ENCODE data around the gene UQCC2. TPM values are rescaled to one million over a fixed set of nuclear protein-coding genes. Genes with fewer than 3 reads are reported as not detected.

The UQCC2 gene
- total RNA-seq, 1 donor = 2.4 TPM

GRCh38 chr6:33675968-33676367, 35.5 kb downstream of the UQCC2 start:
- H3K27me3 ChIP-seq (ENCODE audit: insufficient read depth, low read length) = no peaks in the 10 kb centered on the region
- no peaks in the 10 kb centered on the region for H3K9me3 ChIP-seq (ENCODE audit: low read depth, low read length)

DNA sequence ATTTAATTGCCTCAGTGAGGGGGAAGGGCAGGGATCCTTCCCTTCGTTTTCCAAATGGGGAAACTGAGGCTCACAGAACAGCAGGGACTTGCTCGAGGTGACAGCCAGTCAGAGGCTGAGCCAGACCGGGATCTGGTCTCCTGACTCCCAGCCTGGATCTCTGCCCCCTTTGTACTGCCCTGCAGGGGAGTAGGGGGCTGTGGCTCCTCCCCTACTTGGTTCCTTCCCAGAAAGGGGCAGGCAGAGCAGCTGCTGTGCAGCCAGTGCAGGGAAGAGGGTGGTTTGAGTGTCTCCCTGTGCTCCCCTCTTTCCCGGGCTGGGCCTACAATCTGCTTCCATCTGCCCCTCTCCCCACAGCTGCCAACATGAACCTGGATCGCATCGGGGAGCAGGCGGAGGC, 37.6 kb downstream of the UQCC2 start:
- Histone ChIP-seq H3K4me1 (ENCODE audit: insufficient read depth, low read length) (peaks cover under 1% of the 10 kb centered on the region), H3K27me3 (ENCODE audit: insufficient read depth, low read length) (no peaks in the 10 kb centered on the region), H3K4me3 (ENCODE audit: low read length) (no peak overlapping the region), H3K9me3 (ENCODE audit: low read depth, low read length) (no peaks in the 10 kb centered on the region)

More at GRCh38 chr6:33675968-33676367, 35.5 kb downstream of the UQCC2 start:
- Histone ChIP-seq H3K4me1 (ENCODE audit: insufficient read depth, low read length) (no peaks in the 10 kb centered on the region), H3K4me3 (ENCODE audit: low read length) (no peak overlapping the region)

DNA sequence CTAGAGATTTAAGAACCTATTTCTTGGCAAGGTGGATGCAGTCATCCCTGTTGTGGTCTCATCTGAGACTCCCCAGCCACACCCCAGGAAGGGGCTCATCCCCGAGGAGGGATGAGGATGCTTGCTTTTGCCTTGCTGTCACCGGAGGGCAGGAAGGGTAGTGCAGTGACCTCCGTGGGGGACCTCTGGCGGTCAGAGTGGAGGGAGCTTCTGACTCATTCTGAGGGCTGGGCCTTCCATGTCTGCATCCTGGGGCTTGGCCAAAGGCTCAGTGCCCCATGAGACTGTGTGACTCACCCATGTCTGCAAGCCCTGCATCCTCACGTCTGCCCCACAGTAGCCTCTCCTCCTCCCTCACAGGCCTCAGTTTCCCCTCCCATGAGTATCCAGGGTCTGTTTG, 38.7 kb downstream of the UQCC2 start:
- H3K27me3 ChIP-seq (ENCODE audit: insufficient read depth, low read length) = no peaks in the 10 kb centered on the region
- H3K4me3 ChIP-seq (ENCODE audit: low read length) = no peak overlapping the region
- peaks cover 5% of the 10 kb centered on the region for H3K4me1 ChIP-seq (ENCODE audit: insufficient read depth, low read length)
- H3K9me3 ChIP-seq (ENCODE audit: low read depth, low read length) = no peaks in the 10 kb centered on the region

DNA sequence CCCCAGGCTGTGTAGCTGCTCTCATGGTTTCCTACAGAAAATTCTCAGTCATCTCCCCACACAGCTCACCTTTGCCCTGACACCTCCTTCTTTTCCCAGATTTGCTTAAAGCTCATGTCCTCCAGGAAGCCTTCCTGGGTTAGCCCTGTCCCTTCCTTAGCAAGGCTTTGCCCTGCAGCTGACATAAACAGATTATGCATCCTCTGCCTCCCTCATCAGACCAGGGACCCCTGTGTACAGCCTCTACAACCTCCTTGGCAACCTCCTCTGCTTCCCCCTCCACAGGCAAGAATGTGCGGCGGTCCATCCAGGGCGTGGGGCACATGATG, 39.8 kb downstream of the UQCC2 start:
- Histone ChIP-seq H3K4me1 (ENCODE audit: insufficient read depth, low read length) (peaks cover 5% of the 10 kb centered on the region), H3K4me3 (ENCODE audit: low read length) (no peak overlapping the region), H3K27me3 (ENCODE audit: insufficient read depth, low read length) (no peaks in the 10 kb centered on the region), H3K9me3 (ENCODE audit: low read depth, low read length) (no peaks in the 10 kb centered on the region)

DNA sequence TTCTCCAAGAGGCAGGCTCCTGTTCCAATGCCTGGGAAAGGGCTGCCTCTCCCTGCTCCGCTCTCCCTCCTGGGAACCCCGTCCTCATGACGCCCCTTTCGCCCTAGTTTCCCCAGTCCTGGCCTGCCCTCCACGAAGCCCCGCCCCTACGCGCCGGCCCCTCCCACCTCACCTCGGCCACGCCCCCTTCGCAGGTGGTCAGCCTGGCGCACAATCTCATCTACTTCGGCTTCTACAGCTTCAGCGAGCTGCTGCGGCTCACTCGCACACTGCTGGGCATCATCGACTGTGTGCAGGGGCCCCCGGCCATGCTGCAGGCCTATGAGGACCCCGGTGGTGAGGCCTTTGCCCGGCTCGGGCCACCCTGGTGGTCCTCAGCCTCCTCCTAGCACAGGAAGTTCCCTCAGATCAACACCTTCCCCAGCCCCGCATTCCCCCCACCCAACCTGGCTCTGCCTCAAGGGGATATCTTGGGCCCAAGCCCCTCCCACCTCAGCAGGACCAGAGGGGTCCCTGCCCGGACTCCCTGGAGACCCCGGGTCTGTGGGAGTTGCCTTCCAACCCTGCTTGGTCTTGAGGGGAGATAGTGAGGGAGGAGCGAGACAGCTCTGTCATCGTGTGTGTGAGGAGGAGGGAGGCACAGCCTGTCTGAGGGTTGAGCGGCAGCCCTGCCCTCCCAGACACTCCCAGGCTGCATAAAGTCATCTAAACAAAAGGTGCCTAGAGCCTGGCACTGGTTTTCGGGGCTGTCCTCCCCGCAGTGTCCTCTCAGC, 40.3 kb downstream of the UQCC2 start:
- H3K9me3 ChIP-seq (ENCODE audit: low read depth, low read length) = no peaks in the 10 kb centered on the region
- H3K4me1 ChIP-seq (ENCODE audit: insufficient read depth, low read length) = peaks cover 5% of the 10 kb centered on the region
- H3K4me3 ChIP-seq (ENCODE audit: low read length) = no peak overlapping the region
- no peaks in the 10 kb centered on the region for H3K27me3 ChIP-seq (ENCODE audit: insufficient read depth, low read length)

GRCh38 chr6:33670086-33670660, 41.3 kb downstream of the UQCC2 start:
- Histone ChIP-seq H3K27me3 (ENCODE audit: insufficient read depth, low read length) (no peaks in the 10 kb centered on the region), H3K4me3 (ENCODE audit: low read length) (no peak overlapping the region), H3K4me1 (ENCODE audit: insufficient read depth, low read length) (peaks cover 5% of the 10 kb centered on the region), H3K9me3 (ENCODE audit: low read depth, low read length) (no peaks in the 10 kb centered on the region)

DNA sequence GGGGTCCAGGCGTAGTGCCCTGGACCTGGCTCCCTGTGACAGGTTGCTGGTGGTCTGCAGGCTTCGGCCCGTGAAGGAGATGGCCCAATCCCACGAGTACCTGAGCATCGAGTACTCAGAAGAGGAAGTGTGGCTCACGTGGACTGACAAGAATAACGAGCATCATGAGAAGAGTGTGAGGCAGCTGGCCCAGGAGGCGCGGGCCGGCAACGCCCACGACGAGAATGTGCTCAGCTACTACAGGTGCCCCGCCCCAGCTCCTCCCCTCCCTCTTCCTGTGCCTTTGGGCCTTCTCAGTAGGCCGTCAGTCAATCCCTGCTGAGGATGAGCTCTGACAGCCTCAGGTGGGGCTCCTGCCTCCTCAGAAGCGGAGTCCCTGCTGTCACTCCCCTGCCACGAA, 42.6 kb downstream of the UQCC2 start:
- H3K4me3 ChIP-seq (ENCODE audit: low read length) = no peak overlapping the region
- H3K4me1 ChIP-seq (ENCODE audit: insufficient read depth, low read length) = peaks cover 5% of the 10 kb centered on the region
- H3K27me3 ChIP-seq (ENCODE audit: insufficient read depth, low read length) = no peaks in the 10 kb centered on the region
- no peaks in the 10 kb centered on the region for H3K9me3 ChIP-seq (ENCODE audit: low read depth, low read length)

DNA sequence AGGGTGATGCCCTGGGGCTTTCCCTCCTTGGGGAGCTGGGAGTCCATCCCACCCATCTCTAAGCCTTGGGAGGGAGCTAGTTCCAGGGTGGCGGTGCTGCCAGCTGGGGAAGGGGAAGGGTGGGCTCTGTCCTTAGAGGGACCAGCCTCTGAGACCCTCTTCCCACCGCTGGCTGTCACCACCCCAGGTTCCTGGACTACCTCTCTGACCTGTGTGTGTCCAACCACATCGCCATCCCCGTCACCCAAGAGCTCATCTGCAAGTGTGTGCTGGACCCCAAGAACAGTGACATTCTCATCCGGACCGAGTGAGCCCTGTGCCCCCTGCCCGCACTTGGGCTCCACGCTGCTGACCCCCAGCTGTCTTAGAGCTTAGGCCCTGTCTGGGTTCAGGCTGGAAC, 43.2 kb downstream of the UQCC2 start:
- H3K9me3 ChIP-seq (ENCODE audit: low read depth, low read length) = no peaks in the 10 kb centered on the region
- peaks cover 5% of the 10 kb centered on the region for H3K4me1 ChIP-seq (ENCODE audit: insufficient read depth, low read length)
- H3K27me3 ChIP-seq (ENCODE audit: insufficient read depth, low read length) = no peaks in the 10 kb centered on the region
- no peak overlapping the region for H3K4me3 ChIP-seq (ENCODE audit: low read length)

DNA sequence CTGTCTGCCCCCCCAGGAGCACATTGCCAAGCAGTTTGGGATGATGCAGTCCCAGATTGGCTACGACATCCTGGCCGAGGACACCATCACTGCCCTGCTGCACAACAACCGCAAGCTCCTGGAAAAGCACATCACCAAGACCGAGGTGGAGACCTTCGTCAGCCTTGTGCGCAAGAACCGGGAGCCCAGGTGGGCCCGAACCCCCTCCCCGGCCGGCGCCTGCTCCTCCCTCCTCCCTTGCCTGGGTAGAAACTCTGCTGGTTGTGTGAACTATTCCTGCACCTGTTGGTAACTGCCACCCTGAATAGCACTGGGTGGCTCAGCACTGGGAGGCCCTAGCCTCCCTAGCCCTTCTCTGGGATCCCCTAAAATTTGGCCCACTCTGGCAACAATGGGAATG, 43.7 kb downstream of the UQCC2 start:
- Histone ChIP-seq H3K9me3 (ENCODE audit: low read depth, low read length) (no peaks in the 10 kb centered on the region), H3K4me3 (ENCODE audit: low read length) (no peak overlapping the region)

GRCh38 chr6:33667072-33667471, 44.4 kb downstream of the UQCC2 start:
- H3K9me3 ChIP-seq (ENCODE audit: low read depth, low read length) = no peaks in the 10 kb centered on the region
- H3K27me3 ChIP-seq (ENCODE audit: insufficient read depth, low read length) = no peaks in the 10 kb centered on the region
- H3K4me1 ChIP-seq (ENCODE audit: insufficient read depth, low read length) = peaks cover 5% of the 10 kb centered on the region

More for the DNA sequence above, 43.7 kb downstream of the UQCC2 start:
- Histone ChIP-seq H3K27me3 (ENCODE audit: insufficient read depth, low read length) (no peaks in the 10 kb centered on the region), H3K4me1 (ENCODE audit: insufficient read depth, low read length) (peaks cover 5% of the 10 kb centered on the region)

DNA sequence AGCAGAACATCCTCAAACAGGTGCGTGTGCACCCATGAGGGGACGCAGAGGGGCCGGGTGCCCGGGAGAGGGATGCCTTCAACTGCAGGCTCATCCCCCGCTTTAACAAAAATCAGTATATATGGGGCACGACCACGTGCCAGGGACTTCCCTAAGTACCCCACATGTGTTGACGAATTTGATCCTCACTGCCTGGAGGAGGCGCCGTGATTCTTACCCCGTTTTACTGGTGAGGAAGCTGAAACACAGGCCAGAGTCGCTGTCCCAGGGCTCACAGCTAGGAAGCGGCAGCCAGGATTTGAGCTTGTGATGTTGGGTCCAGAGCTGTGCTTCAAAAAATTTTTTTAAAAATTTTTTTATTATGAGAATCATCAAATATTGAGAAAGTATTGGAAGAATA, 45.5 kb downstream of the UQCC2 start:
- Histone ChIP-seq H3K4me1 (ENCODE audit: insufficient read depth, low read length) (peaks cover 5% of the 10 kb centered on the region), H3K4me3 (ENCODE audit: low read length) (no peak overlapping the region), H3K9me3 (ENCODE audit: low read depth, low read length) (no peaks in the 10 kb centered on the region)

More at GRCh38 chr6:33667072-33667471, 44.4 kb downstream of the UQCC2 start:
- H3K4me3 ChIP-seq (ENCODE audit: low read length) = no peak overlapping the region

DNA sequence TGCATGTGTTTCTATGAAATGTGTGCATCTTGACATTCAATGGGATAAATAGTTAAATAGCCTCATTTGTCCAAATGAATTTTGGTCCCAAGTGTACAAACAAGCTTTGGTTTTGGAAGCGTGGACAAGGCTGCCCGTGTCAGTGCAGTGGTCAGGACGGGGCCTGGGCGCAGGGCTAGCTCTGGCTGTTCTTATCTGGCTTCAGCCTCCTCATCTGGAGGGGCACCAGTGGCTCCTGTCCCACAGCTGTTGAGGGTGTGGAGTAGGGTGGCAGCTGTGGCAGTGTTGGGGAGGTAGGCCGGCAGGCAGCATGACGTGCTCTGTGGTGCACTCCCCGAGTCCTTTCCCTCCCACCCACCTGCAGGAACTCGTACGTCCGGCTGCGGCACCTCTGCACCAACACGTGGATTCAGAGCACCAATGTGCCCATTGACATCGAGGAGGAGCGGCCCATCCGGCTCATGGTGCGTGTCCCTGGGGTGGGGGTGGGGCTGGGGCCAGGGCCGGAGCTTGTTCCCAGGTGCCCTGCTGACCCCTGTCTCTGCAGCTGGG, 46.9 kb downstream of the UQCC2 start:
- Histone ChIP-seq H3K9me3 (ENCODE audit: low read depth, low read length) (no peaks in the 10 kb centered on the region), H3K4me3 (ENCODE audit: low read length) (no peak overlapping the region), H3K27me3 (ENCODE audit: insufficient read depth, low read length) (no peaks in the 10 kb centered on the region), H3K4me1 (ENCODE audit: insufficient read depth, low read length) (peaks cover 5% of the 10 kb centered on the region)

More for the DNA sequence above, 45.5 kb downstream of the UQCC2 start:
- H3K27me3 ChIP-seq (ENCODE audit: insufficient read depth, low read length) = no peaks in the 10 kb centered on the region

DNA sequence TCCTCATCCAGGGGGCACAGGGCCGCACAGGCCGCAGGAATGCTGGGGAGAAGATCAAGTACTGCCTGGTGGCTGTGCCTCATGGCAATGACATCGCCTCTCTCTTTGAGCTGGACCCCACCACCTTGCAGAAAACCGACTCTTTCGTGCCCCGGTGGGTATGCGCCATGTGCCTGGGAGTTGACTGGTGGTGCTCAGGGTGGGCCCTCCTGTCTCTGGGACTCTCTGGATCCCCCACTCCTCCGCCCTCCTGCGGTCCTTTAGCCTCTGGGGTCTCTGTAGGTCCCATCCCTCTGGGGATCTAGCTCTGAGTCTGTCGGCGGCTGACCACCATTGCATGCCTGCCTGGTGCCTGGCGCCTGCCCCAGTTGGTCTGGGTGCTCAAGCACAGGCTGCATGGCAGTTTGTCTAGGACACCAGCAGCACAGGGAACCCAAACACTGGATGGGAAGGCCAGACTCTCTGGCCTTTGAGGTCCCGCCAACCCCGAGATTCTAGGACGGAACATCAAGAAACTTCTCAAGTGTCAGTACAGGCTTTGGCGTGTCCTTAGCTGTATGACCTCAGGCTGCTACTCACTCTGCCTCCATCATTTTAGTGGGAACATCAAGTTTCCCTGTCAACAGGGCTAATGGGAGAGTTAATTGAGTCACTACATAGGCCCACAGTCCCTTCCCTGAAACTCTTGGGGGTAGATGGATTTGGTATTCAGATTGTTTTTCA, 47.6 kb downstream of the UQCC2 start:
- H3K9me3 ChIP-seq (ENCODE audit: low read depth, low read length) = no peaks in the 10 kb centered on the region
- no peaks in the 10 kb centered on the region for H3K27me3 ChIP-seq (ENCODE audit: insufficient read depth, low read length)
- H3K4me1 ChIP-seq (ENCODE audit: insufficient read depth, low read length) = peaks cover 5% of the 10 kb centered on the region
- no peak overlapping the region for H3K4me3 ChIP-seq (ENCODE audit: low read length)

DNA sequence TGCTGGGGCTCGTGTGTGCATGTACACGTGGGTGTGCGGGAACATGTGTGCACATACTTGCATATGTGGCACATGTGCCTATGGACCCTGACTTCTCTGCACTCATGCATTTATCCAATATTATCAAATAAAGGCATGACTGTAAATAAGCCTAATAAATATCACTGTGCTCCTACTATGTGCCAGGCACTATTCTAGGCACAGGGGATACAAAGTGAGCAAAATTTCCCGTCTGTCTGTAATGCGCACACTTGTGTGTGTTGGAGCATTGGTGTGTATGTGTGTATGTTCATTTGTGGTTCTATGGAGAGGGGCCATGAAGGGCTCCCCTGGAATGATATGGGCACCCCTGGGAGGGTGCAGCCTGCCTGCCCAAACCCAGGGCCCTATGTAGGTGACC, 48.5 kb downstream of the UQCC2 start:
- Histone ChIP-seq H3K4me3 (ENCODE audit: low read length) (no peak overlapping the region), H3K4me1 (ENCODE audit: insufficient read depth, low read length) (no peaks in the 10 kb centered on the region), H3K27me3 (ENCODE audit: insufficient read depth, low read length) (no peaks in the 10 kb centered on the region), H3K9me3 (ENCODE audit: low read depth, low read length) (no peaks in the 10 kb centered on the region)

DNA sequence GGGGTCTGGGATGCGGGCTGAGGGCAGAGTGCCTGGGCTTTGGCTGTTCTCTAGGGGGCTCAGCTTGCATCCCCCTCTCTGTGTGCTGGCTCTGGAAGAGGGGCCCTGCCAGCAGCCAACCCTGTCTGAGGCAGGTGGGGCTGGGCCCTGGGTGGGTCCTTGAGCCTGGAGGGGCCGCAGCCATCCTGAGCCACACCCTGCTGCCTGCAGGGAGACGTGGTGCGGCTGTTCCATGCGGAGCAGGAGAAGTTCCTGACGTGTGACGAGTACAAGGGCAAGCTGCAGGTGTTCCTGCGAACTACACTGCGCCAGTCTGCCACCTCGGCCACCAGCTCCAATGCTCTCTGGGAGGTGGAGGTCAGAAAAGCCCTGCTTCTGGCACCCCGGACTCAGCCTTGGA, 49.2 kb downstream of the UQCC2 start:
- no peaks in the 10 kb centered on the region for H3K27me3 ChIP-seq (ENCODE audit: insufficient read depth, low read length)
- no peaks in the 10 kb centered on the region for H3K9me3 ChIP-seq (ENCODE audit: low read depth, low read length)
- H3K4me1 ChIP-seq (ENCODE audit: insufficient read depth, low read length) = no peaks in the 10 kb centered on the region
- H3K4me3 ChIP-seq (ENCODE audit: low read length) = no peak overlapping the region

Measured in mononuclear cell (primary cell).